GM19240 (cell line): Measurements from ENCODE around the gene CARMIL3.
"Not testable (repeated sequence)": the region's sequence is repeated elsewhere in the genome, so short reads cannot be mapped to it uniquely, and the experiment has no call there.

ENCODE experiments used
- DNase-seq: peaks from one replicate; pipeline ENCODE4 v3.0.0; 2011; ENCODE audit warnings: low spot score; ENCODE audit not compliant: insufficient read length

The CARMIL3 gene, protein sequence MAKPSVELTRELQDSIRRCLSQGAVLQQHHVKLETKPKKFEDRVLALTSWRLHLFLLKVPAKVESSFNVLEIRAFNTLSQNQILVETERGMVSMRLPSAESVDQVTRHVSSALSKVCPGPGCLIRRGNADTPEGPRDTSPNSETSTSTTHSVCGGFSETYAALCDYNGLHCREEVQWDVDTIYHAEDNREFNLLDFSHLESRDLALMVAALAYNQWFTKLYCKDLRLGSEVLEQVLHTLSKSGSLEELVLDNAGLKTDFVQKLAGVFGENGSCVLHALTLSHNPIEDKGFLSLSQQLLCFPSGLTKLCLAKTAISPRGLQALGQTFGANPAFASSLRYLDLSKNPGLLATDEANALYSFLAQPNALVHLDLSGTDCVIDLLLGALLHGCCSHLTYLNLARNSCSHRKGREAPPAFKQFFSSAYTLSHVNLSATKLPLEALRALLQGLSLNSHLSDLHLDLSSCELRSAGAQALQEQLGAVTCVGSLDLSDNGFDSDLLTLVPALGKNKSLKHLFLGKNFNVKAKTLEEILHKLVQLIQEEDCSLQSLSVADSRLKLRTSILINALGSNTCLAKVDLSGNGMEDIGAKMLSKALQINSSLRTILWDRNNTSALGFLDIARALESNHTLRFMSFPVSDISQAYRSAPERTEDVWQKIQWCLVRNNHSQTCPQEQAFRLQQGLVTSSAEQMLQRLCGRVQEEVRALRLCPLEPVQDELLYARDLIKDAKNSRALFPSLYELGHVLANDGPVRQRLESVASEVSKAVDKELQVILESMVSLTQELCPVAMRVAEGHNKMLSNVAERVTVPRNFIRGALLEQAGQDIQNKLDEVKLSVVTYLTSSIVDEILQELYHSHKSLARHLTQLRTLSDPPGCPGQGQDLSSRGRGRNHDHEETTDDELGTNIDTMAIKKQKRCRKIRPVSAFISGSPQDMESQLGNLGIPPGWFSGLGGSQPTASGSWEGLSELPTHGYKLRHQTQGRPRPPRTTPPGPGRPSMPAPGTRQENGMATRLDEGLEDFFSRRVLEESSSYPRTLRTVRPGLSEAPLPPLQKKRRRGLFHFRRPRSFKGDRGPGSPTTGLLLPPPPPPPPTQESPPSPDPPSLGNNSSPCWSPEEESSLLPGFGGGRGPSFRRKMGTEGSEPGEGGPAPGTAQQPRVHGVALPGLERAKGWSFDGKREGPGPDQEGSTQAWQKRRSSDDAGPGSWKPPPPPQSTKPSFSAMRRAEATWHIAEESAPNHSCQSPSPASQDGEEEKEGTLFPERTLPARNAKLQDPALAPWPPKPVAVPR (N-terminal part only)

DNA sequence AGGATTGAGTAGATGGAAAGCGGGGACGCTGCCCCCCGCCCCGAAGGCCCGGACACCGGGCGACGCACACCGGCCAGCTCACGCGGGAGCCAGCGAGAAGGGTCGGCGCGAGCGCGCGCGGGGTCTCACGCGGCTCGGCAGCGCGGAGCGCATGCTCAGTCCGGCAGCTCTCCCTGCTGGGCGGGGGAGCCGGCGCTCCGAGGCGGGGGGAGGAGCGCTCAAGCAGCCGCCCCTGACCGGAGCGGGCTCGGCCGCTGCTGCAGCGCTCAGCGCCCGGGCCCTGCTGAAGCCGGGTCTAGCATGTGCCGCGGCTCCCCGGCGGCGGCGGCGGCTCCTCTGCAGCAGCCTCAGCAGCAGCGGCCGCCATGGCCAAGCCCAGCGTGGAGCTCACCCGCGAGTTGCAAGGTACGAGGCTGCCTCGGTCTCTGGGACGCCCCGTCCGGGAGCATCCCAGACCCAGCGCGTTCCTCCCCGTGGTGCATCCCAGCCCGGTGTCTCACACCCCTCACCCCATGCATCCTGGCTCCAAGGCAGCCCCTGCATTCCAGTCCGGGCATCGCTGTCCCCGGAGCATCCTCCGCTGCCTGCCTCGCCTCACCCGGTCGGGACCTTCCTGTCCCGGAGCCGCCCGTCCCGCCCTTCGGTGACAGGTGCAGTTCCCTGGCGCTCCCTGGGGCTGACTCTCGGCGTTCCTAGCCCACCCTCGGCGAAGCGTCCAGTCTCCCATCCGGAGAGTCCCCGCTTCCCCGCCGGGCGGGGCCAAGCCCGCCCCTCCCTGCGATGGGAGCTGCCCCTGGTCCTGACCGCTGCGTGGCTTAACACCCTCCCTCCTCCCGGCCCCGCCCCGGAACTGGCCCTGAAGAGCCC is at the start of gene CARMIL3:
CARMIL3 (plus strand) TSS at position 221 of the 867 bp plus-strand sequence; CDS start at position 366, 145 bp downstream.
- DNase-seq: peak; percentile 53

DNA sequence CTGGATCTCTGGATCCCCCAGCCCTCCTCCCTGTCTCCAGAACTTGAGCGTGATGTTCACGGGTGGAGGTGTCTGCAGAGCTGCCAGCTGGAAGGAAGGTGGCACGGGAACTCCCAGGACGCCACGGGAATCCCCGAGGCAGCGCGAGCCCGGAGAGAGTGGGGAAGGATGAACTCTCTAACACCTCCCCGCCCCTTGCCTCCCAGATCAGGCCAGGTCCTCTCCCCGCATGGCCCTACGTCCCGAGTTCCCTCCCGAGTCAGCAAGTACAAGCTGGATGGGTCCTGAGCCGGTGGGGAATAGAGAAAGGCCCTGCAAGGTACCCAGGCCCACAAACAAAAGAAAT is 45.4 kb upstream of the CARMIL3 start:
- not testable (repeated sequence) for DNase-seq

DNA sequence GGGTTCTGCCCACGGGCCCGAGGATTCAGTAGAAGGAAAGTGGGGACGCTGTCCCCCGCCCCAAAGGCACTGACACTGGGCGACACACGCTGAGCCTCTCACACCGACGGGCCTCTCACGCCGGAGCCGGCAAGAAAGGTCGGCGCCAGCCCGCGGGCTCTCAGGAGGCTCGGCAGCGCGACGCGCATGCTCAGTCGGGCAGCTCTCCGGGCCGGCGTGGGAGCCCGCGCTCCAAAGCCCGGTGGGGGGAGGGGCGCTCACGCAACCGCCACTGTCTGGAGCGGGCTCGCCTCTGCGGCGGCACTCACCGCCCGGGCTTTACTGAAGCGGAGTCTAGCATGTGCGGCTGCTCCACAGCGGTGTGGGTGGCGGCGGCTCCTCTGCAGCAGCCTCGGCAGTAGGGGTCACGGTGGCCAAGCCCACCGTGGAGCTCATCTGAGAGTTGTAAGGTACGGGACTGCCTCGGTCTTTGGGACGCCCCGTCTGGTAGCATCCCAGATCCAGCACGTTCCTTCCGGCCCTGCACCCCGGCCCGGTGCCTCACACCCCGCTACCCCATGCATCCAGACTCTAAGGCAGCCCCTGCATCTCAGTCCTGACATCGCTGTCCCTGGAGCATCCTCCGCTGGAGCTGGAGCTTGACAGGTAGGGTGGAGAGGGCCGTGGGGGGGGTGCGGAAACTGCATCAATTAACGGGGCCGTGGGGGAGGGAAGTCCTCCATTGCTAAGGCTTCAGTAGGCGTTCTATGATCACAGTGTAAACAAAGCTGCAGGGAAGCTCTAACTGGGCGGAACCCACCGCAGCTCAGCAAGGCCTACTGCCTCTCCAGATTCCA is 44.8 kb upstream of the CARMIL3 start:
- not testable (repeated sequence) for DNase-seq

DNA sequence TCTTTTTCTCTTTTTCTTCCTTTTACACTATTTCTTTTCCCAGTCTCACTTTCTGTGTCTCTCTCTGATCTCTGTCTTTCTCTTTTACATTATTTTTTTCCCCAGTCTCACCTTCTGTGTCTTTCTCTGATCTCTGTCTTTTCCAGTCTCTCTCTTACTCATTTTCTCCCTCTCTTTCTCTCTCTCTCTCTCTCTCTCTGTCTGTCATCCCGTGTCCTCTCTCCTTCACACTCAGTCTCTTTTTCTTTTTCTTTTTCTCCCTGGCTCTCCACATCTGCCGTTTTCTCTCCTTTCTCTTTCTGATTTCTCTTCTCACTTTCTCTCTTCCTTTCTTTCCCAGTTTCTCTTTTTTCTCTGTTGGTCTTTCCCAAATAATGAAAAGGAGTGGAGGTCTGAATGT is 40.8 kb upstream of the CARMIL3 start:
- DNase-seq: no peak

DNA sequence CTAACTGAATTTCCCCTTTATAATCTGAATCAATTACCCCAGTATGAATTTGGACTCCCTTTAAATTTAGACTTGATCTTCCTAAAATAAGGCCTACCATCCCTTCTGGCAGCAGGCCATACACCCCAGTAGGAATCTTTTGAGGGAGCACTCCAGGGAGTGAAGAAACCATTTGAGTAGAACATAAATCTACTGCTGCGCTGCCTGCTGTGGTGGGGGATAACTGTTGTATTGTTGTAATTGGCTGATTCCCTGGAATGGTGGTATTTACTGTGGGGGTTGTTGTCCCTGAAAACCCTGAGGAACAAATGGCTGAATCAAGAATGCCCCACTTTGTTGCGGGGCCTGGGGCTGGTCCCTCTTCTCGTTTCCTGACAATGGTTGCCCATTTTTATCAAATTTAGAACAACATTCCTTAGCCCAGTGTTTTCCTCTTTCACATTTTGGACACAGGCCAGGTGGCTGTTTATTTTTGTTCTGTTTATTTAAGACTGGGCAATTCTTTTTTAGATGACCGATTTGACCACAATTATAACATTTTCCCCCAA is 39.0 kb upstream of the CARMIL3 start:
- DNase-seq: not testable (repeated sequence)

DNA sequence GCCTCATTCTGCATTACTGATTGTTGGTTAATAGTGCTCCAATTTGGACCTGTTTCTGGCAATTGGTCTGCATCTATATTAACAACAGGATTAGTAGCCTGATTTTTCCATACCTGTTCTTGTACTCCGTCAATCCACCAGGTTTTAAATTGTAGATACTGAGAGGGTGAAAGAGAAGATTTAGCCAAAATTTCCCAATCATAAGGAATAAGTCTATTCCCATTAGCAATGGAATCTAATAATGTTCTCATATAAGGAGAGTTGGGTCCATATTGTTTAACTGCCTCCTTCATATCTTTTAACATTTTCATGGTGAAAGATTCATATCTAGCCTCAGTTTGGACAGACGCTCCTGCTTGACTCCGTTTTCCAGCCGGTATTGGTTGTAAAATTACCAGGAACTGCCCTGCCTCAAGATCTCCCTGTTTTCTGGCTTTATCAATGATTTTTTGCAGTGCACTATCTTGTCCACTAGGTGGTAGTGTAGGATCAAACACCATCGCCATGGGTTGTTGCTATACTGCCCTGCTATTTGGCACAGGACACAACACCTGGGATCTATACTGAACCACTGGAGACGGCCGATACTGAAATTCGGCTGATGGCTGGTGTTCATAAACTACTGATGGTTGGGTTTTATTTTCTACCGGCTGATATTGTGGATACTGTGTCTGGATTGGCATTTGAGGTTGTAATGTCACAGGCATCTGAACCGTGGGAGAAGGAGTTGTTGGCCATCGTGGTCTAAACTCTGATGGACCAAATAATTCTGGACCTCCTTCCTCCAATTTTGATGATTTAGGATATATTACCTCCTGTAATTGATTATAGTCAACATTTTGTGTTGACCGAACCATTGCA is 37.9 kb upstream of the CARMIL3 start:
- peak; percentile 45 for DNase-seq

DNA sequence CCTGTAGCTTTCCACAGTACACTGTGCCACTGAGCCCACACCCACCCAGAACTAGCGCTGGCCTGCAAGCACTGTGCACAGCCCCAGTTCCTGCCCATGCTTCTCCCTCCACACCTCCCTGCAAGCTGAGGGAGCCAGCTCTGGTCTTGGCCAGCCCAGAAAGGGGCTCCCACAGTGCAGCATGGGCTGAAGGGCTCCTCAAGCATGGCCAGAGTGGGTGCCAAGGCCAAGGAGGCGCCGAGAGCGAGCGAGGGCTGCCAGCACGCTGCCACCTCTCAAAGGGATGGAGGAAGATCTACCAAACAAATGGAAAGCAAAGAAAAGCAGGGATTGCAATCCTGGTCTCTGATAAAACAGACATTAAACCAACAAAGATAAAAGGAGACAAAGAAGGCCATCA is 36.1 kb upstream of the CARMIL3 start:
- not testable (repeated sequence) for DNase-seq

DNA sequence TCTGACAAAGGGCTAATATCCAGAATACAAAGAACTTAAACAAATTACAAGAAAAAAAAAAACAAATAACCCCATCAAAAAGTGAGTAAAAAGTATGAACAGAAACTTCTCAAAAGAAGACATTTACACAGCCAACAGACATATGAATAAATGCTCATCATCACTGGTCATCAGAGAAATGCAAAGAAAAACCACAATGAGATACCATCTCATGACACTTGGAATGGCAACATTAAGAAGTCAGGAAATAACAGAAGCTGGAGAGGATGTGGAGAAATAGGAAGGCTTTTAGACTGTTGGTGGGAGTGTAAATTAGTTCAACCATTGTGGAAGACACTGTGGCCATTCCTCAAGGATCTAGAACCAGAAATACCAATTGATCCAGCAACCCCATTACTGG is 32.8 kb upstream of the CARMIL3 start:
- not testable (repeated sequence) for DNase-seq

DNA sequence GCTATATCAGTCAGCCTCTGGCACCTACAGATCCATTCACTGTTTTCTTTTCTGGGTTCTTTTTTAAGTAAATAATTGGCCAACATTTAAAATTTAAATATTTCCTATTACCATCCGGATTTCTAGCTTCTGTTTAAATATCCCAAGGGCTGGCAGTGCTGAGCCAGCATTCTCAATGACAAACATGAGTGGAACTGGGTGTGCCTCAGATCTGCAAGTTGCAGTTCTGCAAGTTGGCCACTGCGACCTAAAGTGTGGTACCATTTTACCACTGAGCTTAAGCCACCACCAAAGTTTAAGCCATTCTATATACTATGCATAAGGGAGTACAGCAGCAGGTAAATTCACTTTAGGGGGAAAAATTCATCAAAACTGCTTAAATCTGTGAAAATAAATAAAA is 31.9 kb upstream of the CARMIL3 start:
- DNase-seq: not testable (repeated sequence)

DNA sequence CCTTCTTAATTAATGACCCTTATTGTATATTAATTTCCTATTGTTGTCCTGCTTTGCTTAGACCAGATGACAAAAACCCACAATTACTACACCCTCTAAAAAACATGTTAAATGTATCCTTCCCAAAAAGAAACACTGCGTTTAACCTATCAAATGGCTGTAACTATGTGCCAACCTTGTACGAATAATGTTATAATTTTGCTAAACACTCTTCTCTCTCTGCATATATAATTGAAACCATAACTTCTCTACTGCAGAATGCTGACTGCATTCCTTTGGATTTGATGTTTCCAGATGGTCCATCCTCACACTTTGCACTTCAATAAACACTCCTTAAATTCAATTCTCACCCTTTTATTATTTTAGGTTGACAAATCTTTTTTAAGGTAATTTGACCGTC is 31.3 kb upstream of the CARMIL3 start:
- not testable (repeated sequence) for DNase-seq

DNA sequence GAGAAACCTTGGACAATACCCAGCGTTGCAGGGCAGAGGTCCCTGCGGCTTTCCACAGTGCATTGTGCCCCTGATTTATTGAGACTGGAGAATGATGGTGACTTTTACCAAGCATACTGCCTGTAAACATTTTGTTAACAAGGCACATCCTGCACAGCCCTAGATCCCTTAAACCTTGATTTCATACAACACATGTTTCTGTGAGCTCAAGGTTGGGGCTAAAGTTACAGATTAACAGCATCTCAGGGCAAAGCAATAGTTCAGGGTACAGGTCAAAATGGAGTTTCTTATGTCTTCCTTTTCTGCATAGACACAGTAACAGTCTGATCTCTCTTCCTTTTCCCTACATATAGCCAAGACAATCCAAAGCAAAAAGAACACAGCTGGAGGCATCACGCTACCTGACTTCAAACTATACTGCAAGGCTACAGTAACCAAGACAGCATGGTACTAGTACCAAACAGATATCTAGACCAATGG is 26.8 kb upstream of the CARMIL3 start:
- not testable (repeated sequence) for DNase-seq

DNA sequence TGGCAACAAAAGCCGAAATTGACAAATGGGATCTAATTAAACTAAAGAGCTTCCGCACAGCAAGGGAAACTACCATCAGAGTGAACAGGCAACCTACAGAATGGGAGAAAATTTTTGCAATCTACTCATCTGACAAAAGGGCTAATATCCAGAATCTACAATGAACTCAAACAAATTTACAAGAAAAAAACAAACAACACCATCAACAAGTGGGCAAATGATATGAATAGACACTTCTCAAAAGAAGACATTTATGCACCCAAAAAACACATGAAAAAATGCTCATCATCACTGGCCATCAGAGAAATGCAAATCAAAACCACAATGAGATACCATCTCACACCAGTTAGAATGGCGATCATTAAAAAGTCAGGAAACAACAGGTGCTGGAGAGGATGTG is 22.1 kb upstream of the CARMIL3 start:
- DNase-seq: not testable (repeated sequence)

DNA sequence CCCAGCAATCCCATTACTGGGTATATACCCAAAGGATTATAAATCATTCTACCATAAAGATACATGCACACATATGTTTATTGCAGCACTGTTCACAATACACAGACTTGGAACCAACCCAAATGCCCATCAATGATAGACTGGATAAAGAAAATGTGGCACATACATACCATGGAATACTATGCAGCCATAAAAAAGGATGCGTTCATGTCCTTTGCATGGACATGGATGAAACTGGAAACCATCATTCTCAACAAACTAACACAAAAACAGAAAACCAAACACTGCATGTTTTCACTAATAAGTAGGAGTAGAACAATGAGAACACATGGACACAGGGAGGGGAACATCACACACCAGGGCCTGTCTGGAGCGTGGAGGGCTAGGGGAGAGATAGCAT is 20.5 kb upstream of the CARMIL3 start:
- DNase-seq: not testable (repeated sequence)

DNA sequence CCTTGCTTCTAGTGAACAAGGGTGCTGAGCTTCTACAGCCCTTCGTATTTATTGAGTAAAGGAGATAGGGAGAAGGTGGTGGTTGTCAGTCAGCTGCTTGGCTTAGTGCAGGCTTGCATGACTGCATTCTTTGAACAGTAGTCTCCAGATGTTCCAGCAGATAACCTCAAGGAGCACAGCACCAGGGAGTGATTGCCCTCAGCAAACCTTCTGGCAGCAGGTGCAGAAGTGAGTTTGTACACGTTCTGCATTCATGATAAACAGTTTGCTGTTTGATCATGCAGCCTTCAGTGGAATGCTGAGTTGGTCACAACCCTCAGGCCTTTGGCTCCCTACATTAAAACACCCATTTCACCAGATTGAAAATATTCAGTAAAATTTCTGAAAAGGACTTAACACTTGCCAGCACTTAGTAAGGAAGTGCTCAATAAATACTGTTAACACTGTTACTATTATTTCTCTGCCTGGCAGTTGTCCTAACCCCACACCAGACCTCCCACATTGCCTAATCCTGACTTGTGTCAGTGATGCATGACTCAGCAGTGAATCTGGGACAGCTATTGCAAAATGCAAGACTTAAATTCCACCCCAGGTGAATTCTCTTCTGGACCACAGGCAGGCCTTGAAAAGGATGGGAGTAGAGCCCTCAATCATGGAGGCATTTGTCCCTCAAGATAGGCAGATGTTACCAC is 18.9 kb upstream of the CARMIL3 start:
- no peak for DNase-seq

DNA sequence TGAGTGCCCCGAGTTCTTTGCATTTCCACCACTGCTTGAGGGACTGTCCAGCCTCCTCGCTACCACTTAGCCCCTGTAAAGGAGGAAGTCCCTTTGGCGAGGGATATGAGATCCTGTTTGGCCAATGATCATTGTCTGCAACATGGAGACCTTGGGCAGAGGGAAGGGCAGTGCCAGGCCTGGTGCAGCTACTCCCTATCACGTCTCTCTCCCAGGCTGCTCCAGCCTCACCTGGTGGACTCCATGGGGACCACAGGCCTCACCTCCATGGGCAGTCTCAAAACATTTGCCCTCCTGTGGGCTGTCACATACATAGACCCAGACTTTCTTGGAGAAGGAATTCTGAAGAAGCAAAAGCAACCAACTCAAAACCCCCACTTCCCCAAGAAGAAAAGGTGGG is 16.0 kb upstream of the CARMIL3 start:
- DNase-seq: not testable (repeated sequence)

DNA sequence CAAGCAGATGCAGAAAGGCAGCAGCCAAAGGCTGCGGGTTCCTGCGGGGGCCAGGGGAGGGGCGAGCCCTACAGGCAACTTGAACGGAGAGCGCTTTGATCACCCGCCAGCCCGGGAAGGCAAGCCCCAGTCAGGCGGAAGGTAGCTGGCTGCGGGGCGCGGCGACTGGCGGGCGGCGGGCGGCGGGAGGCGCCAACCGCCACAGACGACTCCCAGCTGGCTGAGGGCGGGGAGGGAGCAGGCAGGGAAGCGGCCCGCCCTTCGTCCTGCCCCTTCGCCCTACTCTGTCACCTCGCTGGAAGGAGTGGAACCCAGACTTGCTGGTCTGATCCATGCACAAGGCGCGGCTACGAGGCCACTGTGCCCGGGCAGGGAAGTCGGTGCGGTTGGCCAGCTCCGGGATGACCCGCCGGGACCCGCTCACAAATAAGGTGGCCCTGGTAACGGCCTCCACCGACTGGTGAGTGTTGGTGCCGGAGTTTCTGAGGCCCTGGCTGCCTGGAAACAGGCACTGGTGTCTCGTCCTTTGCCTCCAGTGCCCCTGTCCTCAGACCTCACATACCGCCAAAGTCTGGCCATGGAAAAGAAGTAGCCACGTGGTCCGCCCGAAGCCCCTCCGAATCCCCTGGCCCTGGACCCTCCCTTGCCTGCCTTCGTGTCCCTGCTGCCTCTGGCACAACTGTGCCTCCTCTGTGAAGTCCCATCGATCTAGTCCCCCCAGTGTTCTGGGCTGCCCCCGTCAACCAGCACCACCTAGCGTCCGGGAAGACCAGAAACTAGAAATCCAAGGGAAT is 15.4 kb upstream of the CARMIL3 start:
- no peak for DNase-seq
